Measurements from ENCODE around the gene PITPNC1.

- TF ChIP-seq CTCF (IDR thresholded peaks at IDR 0.05): peak in 1 of 4 experiments; percentile 66
- peak in 1 of 2 donors; percentile 19 for TF ChIP-seq POLR2A (IDR thresholded peaks at IDR 0.05)
- no peak for TF ChIP-seq EP300 (IDR thresholded peaks at IDR 0.05)
Observed at GRCh38 chr17:67378454-67379250, 1.6 kb downstream of the PITPNC1 start.
